ENCODE results near the gene CPE. TPM values are rescaled to one million over a fixed set of nuclear protein-coding genes. Genes with fewer than 3 reads are reported as not detected.

Gene CPE
- 2.8 and 3.4 TPM in 2 replicates for total RNA-seq

DNA sequence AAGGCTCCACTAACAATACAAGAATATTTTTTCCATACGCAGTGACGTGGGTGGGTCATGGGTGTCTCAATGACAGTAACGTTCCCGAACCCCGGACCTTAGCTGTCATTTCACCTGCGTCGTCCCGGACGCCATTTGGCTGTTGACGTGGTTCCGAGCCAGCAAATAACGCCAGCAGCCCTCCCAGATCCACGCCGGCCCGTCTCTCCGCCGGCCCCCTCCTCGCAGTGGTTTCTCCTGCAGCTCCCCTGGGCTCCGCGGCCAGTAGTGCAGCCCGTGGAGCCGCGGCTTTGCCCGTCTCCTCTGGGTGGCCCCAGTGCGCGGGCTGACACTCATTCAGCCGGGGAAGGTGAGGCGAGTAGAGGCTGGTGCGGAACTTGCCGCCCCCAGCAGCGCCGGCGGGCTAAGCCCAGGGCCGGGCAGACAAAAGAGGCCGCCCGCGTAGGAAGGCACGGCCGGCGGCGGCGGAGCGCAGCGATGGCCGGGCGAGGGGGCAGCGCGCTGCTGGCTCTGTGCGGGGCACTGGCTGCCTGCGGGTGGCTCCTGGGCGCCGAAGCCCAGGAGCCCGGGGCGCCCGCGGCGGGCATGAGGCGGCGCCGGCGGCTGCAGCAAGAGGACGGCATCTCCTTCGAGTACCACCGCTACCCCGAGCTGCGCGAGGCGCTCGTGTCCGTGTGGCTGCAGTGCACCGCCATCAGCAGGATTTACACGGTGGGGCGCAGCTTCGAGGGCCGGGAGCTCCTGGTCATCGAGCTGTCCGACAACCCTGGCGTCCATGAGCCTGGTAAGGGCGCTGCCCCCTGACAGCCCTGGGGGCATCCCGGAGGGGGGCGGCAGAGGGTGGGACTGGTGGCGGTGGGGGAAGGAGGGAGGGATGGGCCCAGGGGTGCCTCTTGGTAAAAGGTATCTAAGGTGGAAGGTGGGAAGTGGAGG is at the start of gene CPE:
TSS of gene CPE (plus strand) at position 264 of the 933 bp plus-strand sequence. CDS start at position 478, 214 bp downstream.

Other genes starting within 250 kb of the CPE start
- 15.0 and 15.8 TPM in 2 replicates for gene KLHL2, start 171.4 kb upstream of the CPE start, total RNA-seq
- gene MSMO1, start 51.3 kb upstream of the CPE start, total RNA-seq = 445 and 708 TPM in 2 replicates

Measured in hair follicular keratinocyte (primary cell).